Measurements from ENCODE around the gene SGPP1.
"Not testable (repeated sequence)": the region's sequence is repeated elsewhere in the genome, so short reads cannot be mapped to it uniquely, and the experiment has no call there.

The SGPP1 gene

GRCh38 chr14:63676615-63677014 is 51.2 kb downstream of the SGPP1 start:
- DNase-seq = no peak

- no peak for DNase-seq
Observed at GRCh38 chr14:63673886-63674497, 53.9 kb downstream of the SGPP1 start.

- no peak for DNase-seq
Observed at GRCh38 chr14:63673255-63673654, 54.6 kb downstream of the SGPP1 start.

GRCh38 chr14:63672417-63673180 is 55.3 kb downstream of the SGPP1 start:
- no peak for DNase-seq

- no peak for DNase-seq
Observed at GRCh38 chr14:63671987-63672386, 55.9 kb downstream of the SGPP1 start.

- no peak for DNase-seq
Observed at GRCh38 chr14:63670692-63671091, 57.2 kb downstream of the SGPP1 start.

- DNase-seq = no peak
Observed at GRCh38 chr14:63666335-63666734, 61.5 kb downstream of the SGPP1 start.

GRCh38 chr14:63663428-63664341 is 64.2 kb downstream of the SGPP1 start:
- no peak for DNase-seq

- DNase-seq = no peak
Observed at GRCh38 chr14:63662776-63663175, 65.1 kb downstream of the SGPP1 start.

GRCh38 chr14:63661881-63662280 is 66.0 kb downstream of the SGPP1 start:
- DNase-seq = not testable (repeated sequence)

GRCh38 chr14:63659726-63660125 is 68.1 kb downstream of the SGPP1 start:
- DNase-seq = peak in 28 of 51 donors; percentile 7 to 71 (median 39)

GRCh38 chr14:63656194-63656593 is 71.7 kb downstream of the SGPP1 start:
- DNase-seq = no peak

GRCh38 chr14:63654936-63655335 is 72.9 kb downstream of the SGPP1 start:
- no peak for DNase-seq

GRCh38 chr14:63654346-63654745 is 73.5 kb downstream of the SGPP1 start:
- DNase-seq = no peak

- DNase-seq = no peak
Observed at GRCh38 chr14:63652406-63652805, 75.5 kb downstream of the SGPP1 start.

GRCh38 chr14:63650256-63650952 is 77.5 kb downstream of the SGPP1 start:
- peak in 2 of 51 donors; percentile 11 to 17 for DNase-seq

GRCh38 chr14:63647696-63648410 is 80.0 kb downstream of the SGPP1 start:
- DNase-seq = no peak

- DNase-seq = no peak
Observed at GRCh38 chr14:63644741-63645140, 83.1 kb downstream of the SGPP1 start.

- no peak for DNase-seq
Observed at GRCh38 chr14:63642656-63643382, 85.0 kb downstream of the SGPP1 start.

- DNase-seq = peak in 45 of 51 donors; percentile 48 to 100 (median 83)
Observed at GRCh38 chr14:63642229-63642611, 85.6 kb downstream of the SGPP1 start.

Measured in hypothalamus (tissue), 51 donors.